Stimulated activated CD4-positive, alpha-beta T cell treated with anti-CD3 and anti-CD28 coated beads, Interleukin-4, amount 100 ng/mL, for 24 hours (primary cell): ENCODE data around the gene SENP3.

ENCODE experiments used
- DNase-seq: peaks from one replicate; pipeline ENCODE4 v3.0.0-alpha.2; 2020

Gene SENP3

GRCh38 chr17:7557147-7557764 lies 4.5 kb upstream of the SENP3 start:
- DNase-seq, result no peak

GRCh38 chr17:7557775-7558543 lies 3.8 kb upstream of the SENP3 start:
- DNase-seq, result no peak

DNA sequence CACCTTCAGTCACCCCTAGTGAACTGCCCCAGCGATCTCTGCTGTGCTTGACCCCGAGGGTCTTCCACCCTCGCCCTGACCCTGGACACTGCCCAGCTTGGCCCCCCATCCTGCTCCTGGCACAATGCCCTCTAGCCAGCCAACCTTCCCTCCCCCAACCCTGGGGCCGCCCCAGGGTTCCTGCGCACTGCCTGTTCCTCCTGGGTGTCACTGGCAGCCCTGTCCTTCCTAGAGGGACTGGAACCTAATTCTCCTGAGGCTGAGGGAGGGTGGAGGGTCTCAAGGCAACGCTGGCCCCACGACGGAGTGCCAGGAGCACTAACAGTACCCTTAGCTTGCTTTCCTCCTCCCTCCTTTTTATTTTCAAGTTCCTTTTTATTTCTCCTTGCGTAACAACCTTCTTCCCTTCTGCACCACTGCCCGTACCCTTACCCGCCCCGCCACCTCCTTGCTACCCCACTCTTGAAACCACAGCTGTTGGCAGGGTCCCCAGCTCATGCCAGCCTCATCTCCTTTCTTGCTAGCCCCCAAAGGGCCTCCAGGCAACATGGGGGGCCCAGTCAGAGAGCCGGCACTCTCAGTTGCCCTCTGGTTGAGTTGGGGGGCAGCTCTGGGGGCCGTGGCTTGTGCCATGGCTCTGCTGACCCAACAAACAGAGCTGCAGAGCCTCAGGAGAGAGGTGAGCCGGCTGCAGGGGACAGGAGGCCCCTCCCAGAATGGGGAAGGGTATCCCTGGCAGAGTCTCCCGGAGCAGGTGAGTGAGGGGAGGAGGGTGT lies 3.0 kb upstream of the SENP3 start, which contains the start of gene TNFSF13:
Gene TNFSF13 (plus strand): TSS at position 207 of the 776 bp plus-strand sequence. CDS start 290 bp downstream, at position 497.
- no peak for DNase-seq

- DNase-seq, result no peak
Observed at GRCh38 chr17:7559320-7560171, 2.2 kb upstream of the SENP3 start.

GRCh38 chr17:7560172-7561027 lies 1.3 kb upstream of the SENP3 start:
- DNase-seq, result peak; percentile 66

- DNase-seq, result peak; percentile 89
Observed at GRCh38 chr17:7561028-7561575, 617 bp upstream of the SENP3 start.

DNA sequence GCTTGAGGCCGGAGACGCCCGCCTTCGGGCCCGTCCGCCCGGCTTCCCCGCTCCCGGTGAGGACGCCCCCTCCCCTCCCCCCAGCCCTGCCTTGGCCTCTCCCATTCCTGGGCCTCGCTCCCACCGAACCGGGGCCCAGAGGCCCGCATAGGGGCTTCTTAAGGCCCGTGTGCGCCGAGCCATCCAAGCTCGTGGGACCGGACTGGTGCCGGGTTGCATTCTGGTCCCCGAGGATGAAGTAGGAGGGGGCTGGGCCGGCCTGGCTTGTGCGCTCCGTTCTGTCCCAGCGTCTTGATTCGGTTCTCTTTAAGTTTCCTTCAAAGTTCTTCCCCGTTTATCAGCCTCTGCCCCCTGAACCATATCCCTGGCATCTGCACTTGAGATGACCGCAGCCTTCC lies 488 bp downstream of the SENP3 start:
- no peak for DNase-seq

DNA sequence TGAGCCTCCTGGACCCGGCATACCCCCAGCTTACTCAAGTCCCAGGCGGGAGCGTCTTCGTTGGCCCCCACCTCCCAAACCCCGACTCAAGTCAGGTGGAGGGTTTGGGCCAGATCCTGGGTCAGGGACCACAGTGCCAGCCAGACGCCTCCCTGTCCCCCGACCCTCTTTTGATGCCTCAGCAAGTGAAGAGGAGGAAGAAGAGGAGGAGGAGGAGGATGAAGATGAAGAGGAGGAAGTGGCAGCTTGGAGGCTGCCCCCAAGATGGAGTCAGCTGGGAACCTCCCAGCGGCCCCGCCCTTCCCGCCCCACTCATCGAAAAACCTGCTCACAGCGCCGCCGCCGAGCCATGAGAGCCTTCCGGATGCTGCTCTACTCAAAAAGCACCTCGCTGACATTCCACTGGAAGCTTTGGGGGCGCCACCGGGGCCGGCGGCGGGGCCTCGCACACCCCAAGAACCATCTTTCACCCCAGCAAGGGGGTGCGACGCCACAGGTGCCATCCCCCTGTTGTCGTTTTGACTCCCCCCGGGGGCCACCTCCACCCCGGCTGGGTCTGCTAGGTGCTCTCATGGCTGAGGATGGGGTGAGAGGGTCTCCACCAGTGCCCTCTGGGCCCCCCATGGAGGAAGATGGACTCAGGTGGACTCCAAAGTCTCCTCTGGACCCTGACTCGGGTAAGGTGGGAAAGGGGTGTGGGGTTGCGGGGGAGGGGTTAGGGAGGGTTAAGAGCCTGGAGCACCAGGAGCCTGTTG lies 1.6 kb downstream of the SENP3 start:
- no peak for DNase-seq

DNA sequence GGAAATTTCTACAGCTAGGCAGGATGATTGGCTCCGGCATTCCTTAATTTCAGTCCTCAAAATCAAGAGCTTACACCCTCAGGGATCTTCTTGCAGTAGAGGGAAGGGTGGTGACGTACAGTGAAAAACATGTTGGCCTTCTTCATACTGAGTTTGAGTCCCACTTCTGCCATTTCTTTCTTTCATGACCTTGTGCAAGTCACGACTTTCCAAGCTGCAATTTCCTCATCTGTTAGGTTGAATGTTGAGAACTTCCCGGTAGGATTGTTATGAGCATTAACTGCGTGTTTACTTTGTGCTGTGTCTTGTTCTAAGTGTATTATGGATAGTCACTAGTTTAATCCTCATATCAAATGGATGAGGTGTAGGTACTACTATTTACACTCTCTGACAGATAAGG lies 7.9 kb downstream of the SENP3 start:
- DNase-seq, result no peak

DNA sequence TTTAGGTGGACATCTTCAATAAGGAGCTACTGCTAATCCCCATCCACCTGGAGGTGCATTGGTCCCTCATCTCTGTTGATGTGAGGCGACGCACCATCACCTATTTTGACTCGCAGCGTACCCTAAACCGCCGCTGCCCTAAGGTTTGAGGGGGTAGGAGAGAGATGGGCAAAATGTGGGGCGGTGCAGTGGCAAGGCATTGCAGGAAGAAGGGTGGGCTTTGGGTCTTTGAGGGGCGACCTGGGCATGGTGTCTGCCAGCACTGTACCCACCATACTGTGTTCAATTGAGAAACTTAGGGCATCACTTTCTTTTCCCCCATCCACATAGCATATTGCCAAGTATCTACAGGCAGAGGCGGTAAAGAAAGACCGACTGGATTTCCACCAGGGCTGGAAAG lies 8.6 kb downstream of the SENP3 start:
- no peak for DNase-seq

DNA sequence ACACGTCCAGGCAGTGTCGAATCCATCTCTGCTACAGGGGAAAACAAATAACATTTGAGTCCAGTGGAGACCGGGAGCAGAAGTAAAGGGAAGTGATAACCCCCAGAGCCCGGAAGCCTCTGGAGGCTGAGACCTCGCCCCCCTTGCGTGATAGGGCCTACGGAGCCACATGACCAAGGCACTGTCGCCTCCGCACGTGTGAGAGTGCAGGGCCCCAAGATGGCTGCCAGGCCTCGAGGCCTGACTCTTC lies 10.5 kb downstream of the SENP3 start:
- no peak for DNase-seq

GRCh38 chr17:7572588-7573323 lies 11.0 kb downstream of the SENP3 start:
- DNase-seq, result peak; percentile 100

GRCh38 chr17:7573324-7574080 lies 11.8 kb downstream of the SENP3 start:
- DNase-seq, result peak; percentile 89

- no peak for DNase-seq
Observed at GRCh38 chr17:7574176-7574953, 12.6 kb downstream of the SENP3 start.

DNA sequence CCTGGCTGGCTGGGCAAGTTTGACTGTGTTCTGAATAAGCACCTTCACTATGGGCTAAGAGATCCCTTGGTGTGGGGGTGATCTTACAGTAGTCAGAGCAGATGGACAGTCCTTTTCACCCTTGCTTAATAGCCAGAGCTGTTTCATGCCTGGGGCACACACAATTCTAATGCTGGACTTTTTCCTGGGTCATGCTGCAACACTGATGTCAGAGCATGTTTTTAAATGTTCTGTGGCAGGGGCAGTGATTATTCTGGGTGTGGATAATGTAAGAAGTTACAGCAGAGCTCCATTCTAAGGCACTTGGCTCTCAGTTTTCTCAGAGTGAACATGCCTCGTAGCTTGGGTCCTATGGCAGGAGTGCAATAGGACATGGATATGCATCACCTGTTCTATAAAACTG lies 13.8 kb downstream of the SENP3 start:
- DNase-seq, result no peak

DNA sequence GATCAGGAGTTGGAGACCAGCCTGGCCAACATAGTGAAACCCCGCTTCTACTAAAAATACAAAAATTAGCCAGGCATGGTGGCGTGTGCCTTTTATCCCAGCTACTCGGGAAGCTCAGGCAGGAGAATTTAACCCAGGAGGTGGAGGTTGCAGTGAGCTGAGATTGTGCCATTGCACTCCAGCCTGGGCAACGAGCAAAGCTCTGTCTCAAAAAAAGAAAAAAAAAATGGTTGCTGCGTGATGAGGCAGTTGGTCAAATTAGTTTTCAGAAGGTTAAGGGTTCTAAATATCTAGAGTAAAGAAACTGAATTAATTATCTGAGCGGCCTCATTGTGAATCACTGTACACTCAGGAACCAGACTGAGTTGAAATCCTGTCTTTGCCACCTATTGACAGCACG lies 14.2 kb downstream of the SENP3 start:
- DNase-seq, result no peak

DNA sequence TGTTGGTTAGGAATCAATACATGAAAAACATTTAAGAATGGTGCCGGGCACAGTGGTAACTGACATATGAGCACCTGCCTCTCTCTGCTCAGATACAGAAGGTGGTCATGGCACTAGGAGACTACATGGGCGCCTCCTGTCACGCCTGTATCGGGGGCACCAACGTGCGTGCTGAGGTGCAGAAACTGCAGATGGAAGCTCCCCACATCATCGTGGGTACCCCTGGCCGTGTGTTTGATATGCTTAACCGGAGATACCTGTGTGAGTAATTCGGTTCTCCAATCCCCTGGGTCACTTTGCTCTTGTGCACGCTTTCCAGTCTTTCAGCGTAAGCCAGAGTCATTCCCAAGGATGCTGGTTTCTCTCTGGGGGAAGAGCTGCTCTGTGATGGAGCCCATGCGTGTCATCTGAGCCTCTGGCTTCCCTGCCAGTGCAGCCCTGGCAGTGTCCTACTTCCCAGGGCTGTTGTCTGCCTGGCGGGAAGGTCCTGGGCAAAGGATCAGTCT lies 14.8 kb downstream of the SENP3 start:
- DNase-seq, result no peak
